CD4-positive, alpha-beta T cell treated with Interleukin-10 for 1 hour (primary cell): ENCODE results near the gene ATG2B.

Source experiments
- DNase-seq: peaks from one replicate; pipeline ENCODE4 v3.0.0-alpha.2; 2020

Gene ATG2B

DNA sequence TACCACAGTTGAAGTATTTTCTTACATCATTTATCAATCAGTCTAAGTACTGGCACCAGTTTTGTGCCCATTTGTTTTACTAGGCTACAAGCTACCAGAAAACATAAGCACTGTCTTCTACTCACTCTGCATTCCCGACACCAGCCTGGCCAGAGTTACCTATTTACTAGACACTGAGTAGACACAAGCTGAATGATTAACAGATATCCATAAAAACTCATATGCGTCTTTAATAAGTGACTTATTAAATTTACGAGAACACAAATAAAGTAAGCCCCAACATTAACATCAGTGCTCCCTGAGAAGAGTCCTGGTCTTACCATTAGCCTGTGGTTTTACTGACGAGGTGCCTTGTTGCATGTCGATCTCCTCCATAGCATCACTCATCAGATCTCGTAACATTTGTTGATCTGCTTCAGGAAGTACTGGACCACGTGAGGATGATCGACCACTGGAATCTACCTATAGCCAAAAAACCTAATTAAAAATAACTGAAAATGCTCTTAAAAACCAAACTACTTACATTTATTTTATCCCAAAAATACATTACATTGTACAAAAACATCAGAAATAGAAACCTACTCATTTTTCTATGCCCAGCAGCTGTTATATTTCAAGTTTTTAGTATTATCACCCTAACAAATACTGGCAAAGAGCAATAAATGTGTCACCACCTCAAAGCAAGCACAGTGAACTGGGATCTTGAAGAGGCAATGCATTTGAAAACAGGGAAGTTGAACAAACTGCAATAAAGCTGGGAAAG is 53.8 kb downstream of the ATG2B start:
- no peak for DNase-seq

- DNase-seq: no peak
Observed at GRCh38 chr14:96307434-96307833, 55.7 kb downstream of the ATG2B start.

DNA sequence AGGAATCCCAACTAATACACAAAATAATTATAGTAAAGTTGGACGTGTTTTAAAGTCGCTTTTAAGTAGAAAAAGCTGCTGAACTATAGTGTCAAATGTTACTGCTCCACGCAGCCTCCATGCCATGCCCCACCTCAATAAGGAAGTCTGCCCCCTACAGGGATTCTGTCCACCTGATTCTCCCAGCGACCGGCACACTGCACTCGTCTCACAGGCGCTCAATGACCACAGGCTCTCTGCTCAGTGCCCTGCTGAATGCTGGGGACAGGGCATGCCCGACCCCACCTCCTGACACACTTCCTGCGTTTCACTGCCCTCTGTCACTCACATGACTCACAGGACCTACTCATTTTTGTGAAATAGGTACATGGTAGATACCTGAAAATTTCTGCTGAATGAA is 58.2 kb downstream of the ATG2B start:
- no peak for DNase-seq

GRCh38 chr14:96303981-96304380 is 59.2 kb downstream of the ATG2B start:
- no peak for DNase-seq

- DNase-seq: no peak
Observed at GRCh38 chr14:96299441-96299840, 63.7 kb downstream of the ATG2B start.

GRCh38 chr14:96297997-96298515 is 65.1 kb downstream of the ATG2B start:
- no peak for DNase-seq

GRCh38 chr14:96297000-96297399 is 66.1 kb downstream of the ATG2B start:
- DNase-seq: peak; percentile 36

DNA sequence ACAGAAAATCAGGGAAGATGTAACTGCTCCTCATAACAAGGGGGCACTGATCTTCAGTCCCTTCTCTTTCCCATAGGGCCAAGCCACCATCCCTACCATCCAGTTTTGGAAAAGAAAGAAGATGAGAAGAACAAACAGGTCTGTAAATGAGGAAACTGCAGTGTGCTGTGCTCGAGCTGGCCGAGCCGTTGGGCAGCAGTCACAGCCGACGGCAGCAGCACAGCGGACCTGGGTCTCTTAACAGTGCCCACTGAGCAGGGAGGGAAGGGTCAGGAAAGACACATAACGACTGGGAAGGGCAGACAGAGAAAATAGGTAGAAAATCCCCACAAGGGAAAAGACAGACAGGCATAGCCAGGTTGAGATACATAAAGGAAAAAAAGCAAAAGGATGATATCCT is 68.9 kb downstream of the ATG2B start:
- no peak for DNase-seq

GRCh38 chr14:96287856-96288255 is 75.3 kb downstream of the ATG2B start:
- DNase-seq: no peak

- DNase-seq: no peak
Observed at GRCh38 chr14:96286251-96286650, 76.9 kb downstream of the ATG2B start.

GRCh38 chr14:96285667-96286066 is 77.5 kb downstream of the ATG2B start:
- no peak for DNase-seq

GRCh38 chr14:96284430-96284829 is 78.7 kb downstream of the ATG2B start:
- DNase-seq: no peak

GRCh38 chr14:96284008-96284407 is 79.1 kb downstream of the ATG2B start:
- no peak for DNase-seq

GRCh38 chr14:96281486-96281885 is 81.7 kb downstream of the ATG2B start:
- DNase-seq: no peak

DNA sequence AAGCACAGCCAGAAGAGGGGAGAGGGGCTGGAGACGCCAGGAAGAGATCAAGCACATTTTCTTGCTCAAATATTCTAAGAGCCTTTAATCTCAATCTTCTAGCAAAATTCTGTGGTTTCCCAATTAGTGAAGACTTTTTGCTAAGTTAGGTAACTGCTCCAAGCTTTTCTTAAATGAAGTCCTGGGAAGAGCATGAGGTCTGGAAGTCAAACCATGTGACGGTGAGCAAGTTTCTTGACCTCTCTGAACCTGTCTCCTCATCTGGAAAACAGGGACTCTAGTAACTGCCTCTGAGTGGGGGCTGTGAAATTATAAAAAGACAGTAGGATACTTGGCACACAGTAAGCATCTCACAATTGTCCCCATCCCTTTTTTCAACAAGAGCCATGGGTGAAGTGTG is 83.0 kb downstream of the ATG2B start:
- no peak for DNase-seq

DNA sequence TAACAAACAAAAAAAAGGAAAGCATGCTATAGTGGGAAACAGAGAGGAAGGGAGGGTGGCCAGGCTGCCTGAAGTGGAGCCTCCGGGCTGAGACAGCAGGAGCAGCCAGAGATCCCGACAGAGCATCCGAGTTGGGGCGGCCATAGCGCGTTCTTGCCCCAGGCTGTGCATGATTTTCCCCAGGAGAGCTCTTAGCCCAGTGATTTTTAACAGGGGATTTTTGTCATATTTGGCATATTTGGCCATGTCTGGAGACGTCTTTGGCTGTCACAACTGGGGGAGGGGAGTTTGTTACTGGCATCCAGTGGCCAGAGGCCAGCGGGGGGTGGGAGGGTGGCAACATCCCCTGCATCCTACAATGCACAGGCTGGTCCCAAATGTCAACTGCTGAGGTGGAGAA is 83.6 kb downstream of the ATG2B start:
- DNase-seq: no peak

DNA sequence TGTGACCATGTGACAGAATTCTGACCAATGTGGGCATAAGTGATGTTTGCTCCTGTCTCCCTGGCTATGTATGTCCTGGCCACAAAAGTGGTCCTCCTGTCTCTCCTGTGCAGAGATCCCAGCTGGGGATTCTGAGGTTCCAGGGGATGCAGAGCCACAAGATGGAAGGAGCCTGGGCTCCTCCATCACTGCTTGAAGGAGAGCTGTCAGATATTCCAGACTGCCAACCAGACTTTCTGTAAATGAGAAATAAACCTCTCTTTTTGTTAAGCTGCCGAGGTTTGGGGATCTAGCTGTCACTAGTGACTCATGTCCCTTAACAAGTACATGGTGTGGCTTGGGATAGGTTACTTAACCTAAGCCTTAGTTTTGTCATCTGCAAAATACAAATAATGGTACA is 85.3 kb downstream of the ATG2B start:
- DNase-seq: no peak

GRCh38 chr14:96275177-96276112 is 87.7 kb downstream of the ATG2B start:
- peak; percentile 57 for DNase-seq

GRCh38 chr14:96274543-96274942 is 88.6 kb downstream of the ATG2B start:
- DNase-seq: no peak

DNA sequence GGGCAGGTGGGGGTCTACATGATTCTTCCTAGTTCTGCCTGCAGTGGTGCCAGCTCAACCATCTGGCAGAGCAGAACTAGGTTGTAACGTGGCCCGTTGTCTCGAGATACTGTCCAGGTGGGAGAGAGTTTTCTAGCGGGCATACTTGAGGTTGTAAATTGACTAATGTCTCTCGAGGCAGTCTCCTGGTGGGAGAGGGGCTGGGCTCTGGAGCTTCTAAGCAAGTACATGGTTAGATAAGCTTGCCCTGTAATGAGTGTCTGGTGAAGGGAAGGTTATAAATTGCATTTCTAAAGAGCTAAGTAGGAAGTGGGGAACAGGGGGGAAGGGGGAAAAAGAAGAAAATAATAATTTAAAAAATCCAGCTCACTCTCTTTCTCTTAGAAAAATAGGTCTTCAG is 89.0 kb downstream of the ATG2B start:
- no peak for DNase-seq

- no peak for DNase-seq
Observed at GRCh38 chr14:96273629-96274028, 89.5 kb downstream of the ATG2B start.

- no peak for DNase-seq
Observed at GRCh38 chr14:96272777-96273473, 90.2 kb downstream of the ATG2B start.

GRCh38 chr14:96271421-96271762 is 91.7 kb downstream of the ATG2B start:
- DNase-seq: no peak
